Measurements from ENCODE around the gene COL4A4.

COL4A4 gene

GRCh38 chr2:227160164-227160563 is 3.8 kb downstream of the COL4A4 start:
- no peak for DNase-seq

GRCh38 chr2:227154986-227155774 is 8.8 kb downstream of the COL4A4 start:
- DNase-seq, result no peak

GRCh38 chr2:227153758-227154486 is 10.1 kb downstream of the COL4A4 start:
- DNase-seq, result no peak

- DNase-seq, result no peak
Measured at GRCh38 chr2:227153307-227153706, 10.7 kb downstream of the COL4A4 start.

- no peak for DNase-seq
Measured at GRCh38 chr2:227152093-227152766, 11.8 kb downstream of the COL4A4 start.

- no peak for DNase-seq
Measured at GRCh38 chr2:227150222-227150936, 13.6 kb downstream of the COL4A4 start.

GRCh38 chr2:227148106-227148505 is 15.9 kb downstream of the COL4A4 start:
- no peak for DNase-seq

- DNase-seq, result no peak
Measured at GRCh38 chr2:227147023-227147422, 17.0 kb downstream of the COL4A4 start.

- no peak for DNase-seq
Measured at GRCh38 chr2:227146456-227146855, 17.5 kb downstream of the COL4A4 start.

GRCh38 chr2:227143895-227144294 is 20.1 kb downstream of the COL4A4 start:
- DNase-seq, result no peak

GRCh38 chr2:227141301-227141700 is 22.7 kb downstream of the COL4A4 start:
- DNase-seq, result no peak

- no peak for DNase-seq
Measured at GRCh38 chr2:227134591-227134990, 29.4 kb downstream of the COL4A4 start.

GRCh38 chr2:227132986-227133385 is 31.0 kb downstream of the COL4A4 start:
- DNase-seq, result no peak

GRCh38 chr2:227130636-227131035 is 33.4 kb downstream of the COL4A4 start:
- no peak for DNase-seq

- DNase-seq, result no peak
Measured at GRCh38 chr2:227127201-227127600, 36.8 kb downstream of the COL4A4 start.

GRCh38 chr2:227125506-227125905 is 38.5 kb downstream of the COL4A4 start:
- no peak for DNase-seq

GRCh38 chr2:227124811-227125210 is 39.2 kb downstream of the COL4A4 start:
- DNase-seq, result no peak

GRCh38 chr2:227123697-227124096 is 40.3 kb downstream of the COL4A4 start:
- DNase-seq, result no peak

GRCh38 chr2:227118353-227118752 is 45.7 kb downstream of the COL4A4 start:
- DNase-seq, result no peak

- DNase-seq, result no peak
Measured at GRCh38 chr2:227117852-227118251, 46.2 kb downstream of the COL4A4 start.

GRCh38 chr2:227117027-227117426 is 47.0 kb downstream of the COL4A4 start:
- DNase-seq, result no peak

GRCh38 chr2:227115761-227116160 is 48.2 kb downstream of the COL4A4 start:
- no peak for DNase-seq

Measured in right forelimb (tissue), 1 donor.